Calu3 (cell line): ENCODE results near the gene CACNA1C. TPM values are rescaled to one million over a fixed set of nuclear protein-coding genes. Genes with fewer than 3 reads are reported as not detected.

Experiments used
- BruUV-seq: library from RNA; stranded (reverse); fragments of 400-500 nt; replicated peaks from 2 replicates; lab custom pipeline; 2021; lab: Mats Ljungman, UMichigan
- CTCF ChIA-PET: fragments of 300-600 bp; sonication (Branson Sonifier 250); formaldehyde crosslinking; loops from one replicate; lab custom pipeline; 2022; ENCODE audit warnings: antibody characterized with exemption; lab: Charles Lee
- DNase-seq: peaks from one replicate; pipeline ENCODE4 v3.0.0; 2022
- H3K27ac Mint-ChIP-seq: one replicate; pipeline ENCODE4 v1.8.0; 2022; ENCODE audit warnings: mixed read lengths; ENCODE audit not compliant: unreplicated experiment
- H3K27me3 Mint-ChIP-seq: one replicate; pipeline ENCODE4 v1.8.0; 2022; ENCODE audit warnings: mixed read lengths; ENCODE audit not compliant: unreplicated experiment
- H3K36me3 Mint-ChIP-seq: one replicate; pipeline ENCODE4 v1.8.0; 2022; ENCODE audit warnings: mild to moderate bottlenecking, moderate library complexity, mixed read lengths; ENCODE audit not compliant: insufficient read depth, unreplicated experiment
- H3K4me1 Mint-ChIP-seq: one replicate; pipeline ENCODE4 v1.8.0; 2022; ENCODE audit warnings: mild to moderate bottlenecking, low read depth, mixed read lengths; ENCODE audit not compliant: unreplicated experiment
- H3K4me3 Mint-ChIP-seq: one replicate; pipeline ENCODE4 v1.8.0; 2022; ENCODE audit warnings: mild to moderate bottlenecking, low read depth, moderate library complexity, mixed read lengths; ENCODE audit not compliant: unreplicated experiment
- H3K9me3 Mint-ChIP-seq: one replicate; pipeline ENCODE4 v1.8.0; 2022; ENCODE audit warnings: low read depth, mixed read lengths; ENCODE audit not compliant: unreplicated experiment
- CTCF ChIP-seq: fragments of 200-600 bp; IDR thresholded peaks from one replicate; pipeline ENCODE4 v1.8.0; 2022; ENCODE audit warnings: antibody characterized with exemption; ENCODE audit not compliant: unreplicated experiment
- intact Hi-C: fragments of 100-400 bp; cut with micrococcal nuclease; formaldehyde crosslinking; loops from one replicate; pipeline ENCODE4 v1.10.0; 2022; ENCODE audit not compliant: unreplicated experiment
- total RNA-seq: library from RNA; stranded (reverse); gene quantifications from 2 replicates; pipeline ENCODE4 v1.2.3, GENCODE V29; 2022

CACNA1C gene
- total RNA-seq, 1 experiment from 2014 or later = not detected

- Mint-ChIP-seq H3K9me3 (no peaks in the 10 kb centered on the region), H3K27me3 (peaks cover 6% of the 10 kb centered on the region), H3K4me1 (no peaks in the 10 kb centered on the region), H3K36me3 (no peaks in the 10 kb centered on the region), H3K4me3 (no peak overlapping the region), H3K27ac (no peak overlapping the region)
- CTCF ChIA-PET = no interaction called here
- intact Hi-C loops = no loop called here
- DNase-seq = no peak
- no peak for TF ChIP-seq CTCF
- BruUV-seq = no TSS peak
Observed at GRCh38 chr12:2454601-2455177, 401.9 kb downstream of the CACNA1C start.

- DNase-seq = no peak
- H3K27me3 Mint-ChIP-seq = peaks cover 3% of the 10 kb centered on the region
- no peaks in the 10 kb centered on the region for H3K9me3 Mint-ChIP-seq
- TF ChIP-seq CTCF = no peak
- CTCF ChIA-PET = no interaction called here
- H3K36me3 Mint-ChIP-seq = no peaks in the 10 kb centered on the region
- BruUV-seq = no TSS peak
- H3K4me1 Mint-ChIP-seq = no peaks in the 10 kb centered on the region
- intact Hi-C loops = no loop called here
- no peak overlapping the region for H3K27ac Mint-ChIP-seq
- no peak overlapping the region for H3K4me3 Mint-ChIP-seq
Observed at GRCh38 chr12:2455410-2455809, 402.6 kb downstream of the CACNA1C start.

DNA sequence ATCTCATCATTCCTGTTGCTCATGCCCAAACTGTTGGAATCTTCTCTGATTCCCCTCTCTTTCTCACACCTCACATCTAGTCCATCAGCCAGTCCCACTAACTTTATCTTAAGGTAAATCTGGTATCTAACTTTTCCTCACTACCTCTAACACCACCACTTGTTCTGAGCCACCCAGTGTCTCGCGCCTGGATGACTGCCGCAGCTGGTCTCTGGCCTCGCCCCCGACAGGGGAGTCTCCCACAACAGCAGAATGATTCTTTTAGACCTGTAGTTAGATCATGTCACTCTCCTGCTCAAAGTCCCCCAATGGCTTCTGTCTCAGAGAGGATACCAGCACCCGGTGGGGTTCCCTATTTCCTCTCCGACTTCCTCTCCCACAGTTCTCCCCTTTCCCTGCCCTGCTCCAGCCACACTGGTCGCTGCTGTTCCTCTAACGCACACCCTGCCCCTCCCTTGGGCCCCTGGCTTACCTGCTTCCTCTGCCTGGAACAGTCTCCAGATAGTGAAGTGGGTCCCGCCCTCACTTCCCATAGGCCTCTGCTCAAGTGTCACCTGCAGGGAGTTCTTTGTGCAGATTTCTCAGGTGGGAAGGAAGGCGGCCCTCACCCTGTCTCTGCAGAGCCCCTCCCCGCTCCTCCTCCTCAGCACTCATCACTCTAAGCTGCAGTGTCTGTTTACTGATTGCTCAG is 403.5 kb downstream of the CACNA1C start:
- no TSS peak for BruUV-seq
- peaks cover 11% of the 10 kb centered on the region for H3K27me3 Mint-ChIP-seq
- H3K36me3 Mint-ChIP-seq = no peaks in the 10 kb centered on the region
- CTCF ChIA-PET = no interaction called here
- no peak overlapping the region for H3K4me3 Mint-ChIP-seq
- no peak overlapping the region for H3K27ac Mint-ChIP-seq
- H3K4me1 Mint-ChIP-seq = no peaks in the 10 kb centered on the region
- no peak for DNase-seq
- no peak for TF ChIP-seq CTCF
- intact Hi-C loops = no loop called here
- no peaks in the 10 kb centered on the region for H3K9me3 Mint-ChIP-seq

DNA sequence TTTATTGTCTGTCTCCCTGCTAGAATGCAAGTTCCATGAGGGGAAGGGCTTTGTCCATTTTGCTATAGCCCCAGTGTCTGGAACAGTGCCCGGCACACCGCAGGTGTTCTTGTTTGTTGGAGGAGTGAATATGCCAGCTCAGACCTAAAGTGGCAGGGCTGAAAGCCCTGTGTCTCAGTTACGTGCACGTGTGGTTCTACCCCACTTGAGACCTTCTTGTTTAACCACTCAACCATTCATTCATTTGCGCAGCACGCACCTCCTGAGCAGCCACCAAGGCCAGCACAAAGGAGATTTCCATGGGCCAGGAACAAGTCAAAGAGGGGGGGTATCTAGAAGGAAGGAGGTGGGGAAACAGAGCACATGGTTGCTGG is 404.0 kb downstream of the CACNA1C start:
- Mint-ChIP-seq H3K4me1 (no peaks in the 10 kb centered on the region), H3K4me3 (no peak overlapping the region), H3K36me3 (no peaks in the 10 kb centered on the region), H3K27me3 (peaks cover 17% of the 10 kb centered on the region), H3K9me3 (no peaks in the 10 kb centered on the region), H3K27ac (no peak overlapping the region)
- intact Hi-C loops = no loop called here
- no peak for DNase-seq
- no peak for TF ChIP-seq CTCF
- no TSS peak for BruUV-seq
- CTCF ChIA-PET = no interaction called here
